Neutrophil (primary cell): ENCODE measurements around the gene TLE3.

Experiments
- H3K27ac ChIP-seq: fragments of 200-600 bp; sonication (generic); 2 replicates; pipeline ENCODE4 v1.5.1; 2016; ENCODE audit warnings: mild to moderate bottlenecking, moderate library complexity
- H3K27me3 ChIP-seq: fragments of 200-600 bp; sonication (generic); 2 replicates; pipeline ENCODE4 v1.6.0; 2016; ENCODE audit warnings: mild to moderate bottlenecking
- H3K36me3 ChIP-seq: fragments of 200-600 bp; sonication (generic); 2 replicates; pipeline ENCODE4 v1.5.1; 2017
- H3K4me1 ChIP-seq, 2 experiments: fragments of 200-600 bp in 1 of 2; sonication (generic) in 1 of 2; 1 replicate in 1 of 2; 2 replicates in 1 of 2; pipeline versions ENCODE4 v1.5.1 to v1.6.1; 2013 to 2016; ENCODE audit warnings: low read depth in 1 of 2, low read length in 1 of 2, mild to moderate bottlenecking in 1 of 2, moderate library complexity in 1 of 2; ENCODE audit not compliant: control insufficient read depth in 1 of 2, insufficient read depth in 1 of 2
- H3K4me3 ChIP-seq, 2 experiments: fragments of 200-600 bp in 1 of 2; sonication (generic) in 1 of 2; 1 replicate in 1 of 2; 2 replicates in 1 of 2; pipeline ENCODE4 v1.5.1; 2013 to 2016; ENCODE audit warnings: low read depth in 1 of 2, low read length in 1 of 2, mild to moderate bottlenecking in 1 of 2, moderate library complexity in 1 of 2
- H3K9me3 ChIP-seq: fragments of 200-600 bp; sonication (generic); 2 replicates; pipeline ENCODE4 v1.5.1; 2016
- CTCF ChIP-seq: fragments of 200-600 bp; sonication (generic); IDR thresholded peaks from 2 replicates; pipeline ENCODE4 v1.5.1; 2016; ENCODE audit warnings: antibody characterized with exemption

The TLE3 gene

GRCh38 chr15:70066447-70066846, 31.3 kb downstream of the TLE3 start:
- Histone ChIP-seq H3K27me3 (no peaks in the 10 kb centered on the region), H3K36me3 (peaks cover 100% of the 10 kb centered on the region), H3K4me1 (no peaks in the 10 kb centered on the region), H3K27ac (no peak overlapping the region), H3K4me3 (no peak overlapping the region), H3K9me3 (peaks cover 4% of the 10 kb centered on the region)
- no peak for TF ChIP-seq CTCF

- H3K36me3 ChIP-seq = peaks cover 100% of the 10 kb centered on the region
These were observed 31.7 kb downstream of the TLE3 start for GRCh38 chr15:70066004-70066403.

GRCh38 chr15:70065006-70065722, 32.6 kb downstream of the TLE3 start:
- Histone ChIP-seq H3K4me3 (no peak overlapping the region), H3K36me3 (peaks cover 100% of the 10 kb centered on the region), H3K9me3 (peaks cover 4% of the 10 kb centered on the region), H3K4me1 (no peaks in the 10 kb centered on the region), H3K27ac (no peak overlapping the region), H3K27me3 (no peaks in the 10 kb centered on the region)
- TF ChIP-seq CTCF = no peak

More at GRCh38 chr15:70066004-70066403, 31.7 kb downstream of the TLE3 start:
- peaks cover 4% of the 10 kb centered on the region for H3K9me3 ChIP-seq
- H3K4me3 ChIP-seq = no peak overlapping the region
- TF ChIP-seq CTCF = no peak
- H3K27me3 ChIP-seq = no peaks in the 10 kb centered on the region
- no peaks in the 10 kb centered on the region for H3K4me1 ChIP-seq
- H3K27ac ChIP-seq = no peak overlapping the region

GRCh38 chr15:70064441-70064840, 33.3 kb downstream of the TLE3 start:
- no peaks in the 10 kb centered on the region for H3K27me3 ChIP-seq
- H3K4me1 ChIP-seq = no peaks in the 10 kb centered on the region
- no peak for TF ChIP-seq CTCF

DNA sequence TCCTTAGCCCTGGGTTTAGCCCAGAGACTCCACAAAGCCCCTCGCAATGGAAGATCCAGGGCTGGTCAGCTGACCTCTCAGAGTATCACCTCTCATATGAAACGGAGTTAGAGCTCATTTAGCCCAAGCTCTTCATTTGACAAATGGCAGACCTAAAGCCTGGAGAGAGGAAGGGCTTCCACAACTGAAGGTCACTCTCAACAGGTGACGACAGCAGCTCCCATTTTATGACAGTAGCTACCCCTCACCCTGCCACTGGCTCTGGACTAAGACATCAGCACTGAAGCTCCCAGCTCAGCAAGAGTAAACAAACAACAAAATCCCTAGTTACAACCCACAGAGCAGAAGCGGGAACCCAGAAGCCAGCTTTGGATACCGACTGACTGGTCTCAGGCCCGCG, 33.7 kb downstream of the TLE3 start:
- Histone ChIP-seq H3K27me3 (no peaks in the 10 kb centered on the region), H3K36me3 (peaks cover 100% of the 10 kb centered on the region), H3K9me3 (peaks cover 4% of the 10 kb centered on the region), H3K4me1 (no peaks in the 10 kb centered on the region), H3K4me3 (no peak overlapping the region), H3K27ac (no peak overlapping the region)
- no peak for TF ChIP-seq CTCF

More at GRCh38 chr15:70064441-70064840, 33.3 kb downstream of the TLE3 start:
- peaks cover 4% of the 10 kb centered on the region for H3K9me3 ChIP-seq
- H3K4me3 ChIP-seq = no peak overlapping the region
- H3K27ac ChIP-seq = no peak overlapping the region
- peaks cover 100% of the 10 kb centered on the region for H3K36me3 ChIP-seq
